ENCODE results near the gene THRB.

- TF ChIP-seq CTCF (IDR thresholded peaks at IDR 0.05; ENCODE audit: poor library complexity), result no peak
- TF ChIP-seq EZH2 (IDR thresholded peaks at IDR 0.05; ENCODE audit: borderline replicate concordance), result no peak
- TF ChIP-seq EZH2phosphoT487 (IDR thresholded peaks at IDR 0.05; ENCODE audit: low read depth, severe bottlenecking, unreplicated experiment), result no peak
Observed at GRCh38 chr3:24520101-24520495, 25.4 kb upstream of the THRB start.
